ENCODE measurements around the gene CCDC187.

DNA sequence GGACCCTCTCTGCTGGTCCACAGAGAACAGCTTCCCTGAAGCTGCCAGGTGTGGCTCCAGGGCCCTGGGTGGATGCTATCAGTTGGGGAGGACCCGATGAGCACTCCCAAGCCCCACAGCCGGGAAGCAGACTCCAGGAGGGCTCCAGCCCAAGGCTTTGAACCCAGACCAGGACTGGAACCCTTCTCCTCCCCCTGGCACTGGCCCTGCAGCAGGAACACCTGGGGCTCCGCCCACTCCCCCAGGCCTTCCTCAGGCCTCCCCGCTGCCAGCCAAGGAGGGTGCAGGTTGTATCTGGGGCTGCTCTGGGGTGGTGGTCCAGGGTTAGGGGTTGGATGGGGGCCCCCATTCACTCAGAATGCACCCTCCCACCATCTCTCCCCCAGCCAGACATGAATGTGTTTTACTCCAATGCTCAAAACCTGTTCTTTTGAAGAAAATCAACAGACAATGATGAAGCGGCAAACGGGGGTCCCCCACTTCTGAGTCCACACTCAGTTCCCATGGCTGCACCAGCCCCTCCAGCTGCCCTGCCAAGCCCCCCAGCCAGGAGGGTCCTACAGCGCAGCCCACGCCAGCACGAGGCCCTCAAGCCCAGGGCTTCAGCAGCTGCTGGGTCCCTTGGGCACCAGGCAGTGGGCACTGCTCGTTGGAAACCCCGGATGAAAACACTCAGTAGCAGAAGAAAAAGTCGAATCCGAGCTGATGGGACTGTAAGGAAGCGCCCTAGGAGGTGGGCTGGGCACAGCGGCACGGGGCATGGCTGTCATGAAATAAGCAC lies 23.2 kb downstream of the CCDC187 start:
- no peak for TF ChIP-seq POLR2A (IDR thresholded peaks at IDR 0.05)
- TF ChIP-seq, protein P1, sequence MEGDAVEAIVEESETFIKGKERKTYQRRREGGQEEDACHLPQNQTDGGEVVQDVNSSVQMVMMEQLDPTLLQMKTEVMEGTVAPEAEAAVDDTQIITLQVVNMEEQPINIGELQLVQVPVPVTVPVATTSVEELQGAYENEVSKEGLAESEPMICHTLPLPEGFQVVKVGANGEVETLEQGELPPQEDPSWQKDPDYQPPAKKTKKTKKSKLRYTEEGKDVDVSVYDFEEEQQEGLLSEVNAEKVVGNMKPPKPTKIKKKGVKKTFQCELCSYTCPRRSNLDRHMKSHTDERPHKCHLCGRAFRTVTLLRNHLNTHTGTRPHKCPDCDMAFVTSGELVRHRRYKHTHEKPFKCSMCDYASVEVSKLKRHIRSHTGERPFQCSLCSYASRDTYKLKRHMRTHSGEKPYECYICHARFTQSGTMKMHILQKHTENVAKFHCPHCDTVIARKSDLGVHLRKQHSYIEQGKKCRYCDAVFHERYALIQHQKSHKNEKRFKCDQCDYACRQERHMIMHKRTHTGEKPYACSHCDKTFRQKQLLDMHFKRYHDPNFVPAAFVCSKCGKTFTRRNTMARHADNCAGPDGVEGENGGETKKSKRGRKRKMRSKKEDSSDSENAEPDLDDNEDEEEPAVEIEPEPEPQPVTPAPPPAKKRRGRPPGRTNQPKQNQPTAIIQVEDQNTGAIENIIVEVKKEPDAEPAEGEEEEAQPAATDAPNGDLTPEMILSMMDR (IDR thresholded peaks at IDR 0.05), result no peak
